ENCODE results near the gene TMEM86B.

GRCh38 chr19:55246462-55247451, 18.2 kb upstream of the TMEM86B start:
- TF ChIP-seq CTCF (IDR thresholded peaks at IDR 0.05) (no peak), POLR2A (IDR thresholded peaks at IDR 0.05) (no peak)

Data from uterus (tissue), 2 donors.